K562 (cell line): ENCODE measurements around the gene GALNT12. TPM values are rescaled to one million over a fixed set of nuclear protein-coding genes. Genes with fewer than 3 reads are reported as not detected.
A peak's percentile ranks its signal among the peaks of the same experiment; 100 is the strongest.

Experiments used
- ARNT ChIP-seq, 2 experiments: fragments of 450-650 bp; IDR thresholded peaks; 2 replicates each; pipeline ENCODE4 v1.6.1; 2016; ENCODE audit warnings: mild to moderate bottlenecking in 1 of 2
- CREB3 ChIP-seq: fragments of 450-650 bp; conservative IDR thresholded peaks from 2 replicates; pipeline ENCODE4 v1.6.1; 2016; ENCODE audit warnings: missing genetic modification characterization, low read depth, mild to moderate bottlenecking, missing compliant biosample characterization, moderate library complexity
- CTCFL ChIP-seq: IDR thresholded peaks from 2 replicates; pipeline ENCODE4 v1.6.1; 2011; ENCODE audit warnings: borderline replicate concordance, low read depth, mild to moderate bottlenecking, moderate library complexity, low read length; ENCODE audit not compliant: insufficient read depth, poor library complexity, severe bottlenecking
- DLX4 ChIP-seq: fragments of 250-450 bp; sonication (Bioruptor Pico); IDR thresholded peaks from 2 replicates; pipeline ENCODE4 v1.6.1; 2021; ENCODE audit warnings: mild to moderate bottlenecking
- HDGF ChIP-seq: fragments of 450-650 bp; IDR thresholded peaks from 2 replicates; pipeline ENCODE4 v1.6.1; 2016
- HLTF ChIP-seq: fragments of 450-650 bp; IDR thresholded peaks from 2 replicates; pipeline ENCODE4 v1.6.1; 2016
- HMG20A ChIP-seq: fragments of 450-650 bp; formaldehyde crosslinking; conservative IDR thresholded peaks from 2 replicates; pipeline ENCODE4 v1.4.0; 2020; ENCODE audit warnings: mild to moderate bottlenecking, mixed read lengths
- MAFG ChIP-seq: fragments of 450-650 bp; conservative IDR thresholded peaks from 2 replicates; pipeline ENCODE4 v1.6.1; 2016; ENCODE audit warnings: missing genetic modification characterization, missing compliant biosample characterization
- MAX ChIP-seq: sonication (generic); formaldehyde crosslinking; IDR thresholded peaks from 2 replicates; pipeline ENCODE4 v1.9.0; 2022; ENCODE audit warnings: mild to moderate bottlenecking, missing genetic modification reagents
- MXD1 ChIP-seq: fragments of 250-450 bp; sonication (Bioruptor Pico); IDR thresholded peaks from 2 replicates; pipeline ENCODE4 v1.8.0; 2021; ENCODE audit warnings: borderline replicate concordance, mild to moderate bottlenecking, moderate library complexity; ENCODE audit not compliant: poor library complexity, severe bottlenecking
- NONO ChIP-seq, 2 experiments: fragments of 200-400 bp in 1 of 2; fragments of 450-650 bp in 1 of 2; formaldehyde crosslinking in 1 of 2; IDR thresholded peaks; 2 replicates each; pipeline ENCODE4 v1.6.1; 2017; ENCODE audit warnings: low read depth in 2 of 2, mild to moderate bottlenecking in 2 of 2, moderate library complexity in 2 of 2, low read length in 1 of 2
- NR2C1 ChIP-seq, 2 experiments: fragments of 450-650 bp; IDR thresholded peaks; 2 replicates each; pipeline ENCODE4 v1.6.1; 2017; ENCODE audit warnings: mild to moderate bottlenecking in 2 of 2, antibody characterized with exemption in 1 of 2, inconsistent platforms in 1 of 2, missing compliant biosample characterization in 1 of 2, missing genetic modification characterization in 1 of 2
- THRB ChIP-seq: fragments of 450-650 bp; formaldehyde crosslinking; conservative IDR thresholded peaks from 2 replicates; pipeline ENCODE4 v1.4.0; 2022; ENCODE audit warnings: mild to moderate bottlenecking, missing genetic modification characterization
- UBTF ChIP-seq, 2 experiments: IDR thresholded peaks; 2 replicates each; pipeline ENCODE4 v1.6.1; 2012; ENCODE audit warnings: improper control_type of control experiment in 2 of 2, low read depth in 2 of 2, low read length in 2 of 2, borderline replicate concordance in 1 of 2
- ZNF124 ChIP-seq: sonication (generic); formaldehyde crosslinking; IDR thresholded peaks from 2 replicates; pipeline ENCODE4 v1.8.1; 2022; ENCODE audit warnings: missing genetic modification reagents
- ZNF140 ChIP-seq: fragments of 250-450 bp; sonication (Bioruptor Pico); IDR thresholded peaks from 2 replicates; pipeline ENCODE4 v1.8.0; 2021; ENCODE audit warnings: moderate library complexity, mild to moderate bottlenecking, inconsistent platforms
- ZNF583 ChIP-seq: fragments of 250-450 bp; sonication (Bioruptor Pico); IDR thresholded peaks from 2 replicates; pipeline ENCODE4 v1.4.0; 2020
- ZNF75A ChIP-seq: fragments of 450-650 bp; formaldehyde crosslinking; IDR thresholded peaks from 2 replicates; pipeline ENCODE4 v1.4.0; 2020; ENCODE audit warnings: mild to moderate bottlenecking
- ZNF830 ChIP-seq: fragments of 250-450 bp; sonication (Bioruptor Pico); IDR thresholded peaks from 2 replicates; pipeline ENCODE4 v1.5.0; 2021; ENCODE audit warnings: mild to moderate bottlenecking
- polyA plus RNA-seq, 8 experiments: library from polyadenylated mRNA; depleted of rRNA in 4 of 8; stranded (reverse) in 5 of 8; unstranded in 3 of 8; fragments of >200 nt; fragmentation: Nextera tagmentation in 2 of 8; fragmentation: Illumina TruSeq in 1 of 8; extraction: Ambion mirVana in 2 of 8; extraction: Trizol in 1 of 8; gene quantifications; 2 replicates each; pipeline versions ENCODE4 v1.2.1 to v1.2.3, GENCODE V29; 2011 to 2014; ENCODE audit warnings: inconsistent platforms in 1 of 8, missing spikeins in 1 of 8
- total RNA-seq, 7 experiments: library from RNA; depleted of rRNA in 6 of 7; stranded (reverse); fragments of >200 nt in 6 of 7; fragmentation: Illumina TruSeq in 2 of 7; extraction: Trizol in 2 of 7; gene quantifications; 2 replicates each; pipeline versions ENCODE4 v1.2.1 to v1.2.3, GENCODE V29; 2011 to 2021; ENCODE audit warnings: low replicate concordance in 1 of 7

Gene GALNT12
- total and polyA plus RNA-seq, 9 of the 15 experiments (the other 6 are each of a cell fraction or from before 2014, with no cell fraction given) = 29.7 to 82.9 (median 44.2) TPM

- TF ChIP-seq THRB (CRISPR knock-in tag) (no peak), ZNF583 (CRISPR knock-in tag) (peak; percentile 87), ZNF830 (no peak), MAX (CRISPR knock-in tag) (peak; percentile 45; the same call in 1 of the 2 replicates), HDGF (no peak), MAFG (tag) (no peak), CREB3 (tag) (peak; percentile 85; the same call in 1 of the 2 replicates), ARNT (IDR thresholded peaks at IDR 0.05) (no peak), ZNF75A (no peak), CTCFL (peak; percentile 92), HMG20A (CRISPR knock-in tag) (no peak), NONO (IDR thresholded peaks at IDR 0.05; ENCODE audit: low read depth in 2 of 2, low read length in 1 of 2) (peak in 1 of 2 experiments; percentile 77; a peak in 2 of 4 replicates), UBTF (IDR thresholded peaks at IDR 0.05; ENCODE audit: borderline replicate concordance in 1 of 2, low read depth in 2 of 2, low read length in 2 of 2) (no peak), MXD1 (CRISPR knock-in tag) (no peak), DLX4 (CRISPR knock-in tag) (no peak), ZNF140 (CRISPR knock-in tag) (no peak), ZNF124 (CRISPR knock-in tag) (no peak), NR2C1 (IDR thresholded peaks at IDR 0.05) (no peak), NR2C1 (tag; IDR thresholded peaks at IDR 0.05) (no peak), HLTF (no peak)
Observed at GRCh38 chr9:98796364-98797101, 10.9 kb upstream of the GALNT12 start, which contains the start of gene ANKS6 (continued).
